HCT116 (cell line): Measurements from ENCODE around the gene GLT8D2. TPM values are rescaled to one million over a fixed set of nuclear protein-coding genes. Genes with fewer than 3 reads are reported as not detected.

ENCODE experiments used
- ATAC-seq: fragments of 200-7000 bp; cut with Tn5 transposase; 2 replicates; pipeline ENCODE4 v1.9.1; 2020; ENCODE audit warnings: mild to moderate bottlenecking, moderate library complexity
- BruUV-seq: library from RNA; stranded (reverse); fragments of 400-500 nt; replicated peaks from 2 replicates; lab custom pipeline; 2021; lab: Mats Ljungman, UMichigan
- CTCF ChIA-PET: fragments of 300-600 bp; sonication (Branson Sonifier 250); formaldehyde crosslinking; loops from one replicate; lab custom pipeline; 2021; ENCODE audit warnings: antibody characterized with exemption; lab: Charles Lee
- POLR2A ChIA-PET: fragments of 300-600, 350-600 bp; sonication (Branson Sonifier 250); formaldehyde crosslinking; loops from one replicate; lab custom pipeline; 2021; ENCODE audit warnings: antibody characterized with exemption; lab: Charles Lee
- RAD21 ChIA-PET, 2 experiments: fragments of 300-600 bp; sonication (Branson Sonifier 250); formaldehyde crosslinking; loops; one replicate each; lab custom pipeline; 2023; ENCODE audit warnings: low total read pairs in 2 of 2; ENCODE audit not compliant: uncharacterized antibody in 2 of 2, unreplicated experiment in 2 of 2, low non-redundant PET in 1 of 2; lab: Charles Lee
- DNase-seq: peaks from one replicate; pipeline ENCODE4 v3.0.0-alpha.2; 2010; ENCODE audit warnings: low read depth, low spot score
- H2AFZ ChIP-seq: fragments of 200-600 bp; shearing (Covaris generic), sonication (generic); 2 replicates; pipeline ENCODE4 v1.6.1; 2017; ENCODE audit warnings: low read depth, mixed run types, mixed read lengths, antibody characterized with exemption, low read length; ENCODE audit not compliant: poor library complexity, severe bottlenecking
- H3K27ac ChIP-seq: 2 replicates; pipeline ENCODE4 v1.5.1; 2012; ENCODE audit warnings: low read depth, low read length
- H3K27me3 ChIP-seq: fragments of 200-600 bp; sonication (generic); 2 replicates; pipeline ENCODE4 v1.6.1; 2016; ENCODE audit warnings: mixed run types, low read length, mixed read lengths; ENCODE audit not compliant: insufficient read depth
- H3K36me3 ChIP-seq, 2 experiments: fragments of 200-500 bp in 1 of 2; fragments of 200-600 bp in 1 of 2; sonication (Bioruptor generic) in 1 of 2; sonication (generic) in 1 of 2; 2 replicates each; pipeline versions ENCODE4 v1.5.1 to v1.6.1; 2014 to 2016; ENCODE audit warnings: low read length in 2 of 2, inconsistent platforms in 1 of 2, mixed read lengths in 1 of 2, mixed run types in 1 of 2; ENCODE audit not compliant: insufficient read depth in 2 of 2, control insufficient read depth in 1 of 2
- H3K4me1 ChIP-seq, 2 experiments: fragments of 200-600 bp in 1 of 2; sonication (generic) in 1 of 2; 2 replicates each; pipeline versions ENCODE4 v1.5.1 to v1.6.1; 2012 to 2017; ENCODE audit warnings: low read length in 2 of 2, inconsistent platforms in 1 of 2, mild to moderate bottlenecking in 1 of 2, mixed read lengths in 1 of 2, mixed run types in 1 of 2, moderate library complexity in 1 of 2; ENCODE audit not compliant: insufficient read depth in 2 of 2, control insufficient read depth in 1 of 2
- H3K4me2 ChIP-seq: fragments of 200-600 bp; sonication (generic); 2 replicates; pipeline ENCODE4 v1.6.1; 2017; ENCODE audit warnings: mixed run types, low read length, mixed read lengths
- H3K4me3 ChIP-seq, 2 experiments: fragments of 200-600 bp in 1 of 2; sonication (generic) in 1 of 2; replicated peaks in 1 of 2; 2 replicates each; pipeline ENCODE4 v1.5.1; 2011 to 2016; ENCODE audit warnings: low read length in 2 of 2, control low read depth in 1 of 2, low read depth in 1 of 2, mild to moderate bottlenecking in 1 of 2, mixed read lengths in 1 of 2, mixed run types in 1 of 2
- H3K79me2 ChIP-seq: fragments of 200-600 bp; sonication (generic); 2 replicates; pipeline ENCODE4 v1.6.1; 2017; ENCODE audit warnings: mild to moderate bottlenecking, mixed run types, low read length, moderate library complexity, mixed read lengths; ENCODE audit not compliant: insufficient read depth
- H3K9ac ChIP-seq: fragments of 200-600 bp; sonication (generic); 2 replicates; pipeline ENCODE4 v1.6.1; 2016; ENCODE audit warnings: low read length, mixed read lengths
- H3K9me2 ChIP-seq: fragments of 200-600 bp; sonication (generic), shearing (Covaris generic); 2 replicates; pipeline ENCODE4 v1.6.1; 2017; ENCODE audit warnings: mixed run types, mild to moderate bottlenecking, moderate library complexity; ENCODE audit not compliant: insufficient read depth
- H3K9me3 ChIP-seq, 2 experiments: fragments of 200-500 bp in 1 of 2; fragments of 200-600 bp in 1 of 2; sonication (Bioruptor generic) in 1 of 2; sonication (generic) in 1 of 2; 2 replicates each; pipeline ENCODE4 v1.6.1; 2014 to 2017; ENCODE audit warnings: low read length in 2 of 2, mixed read lengths in 2 of 2, inconsistent platforms in 1 of 2, low read depth in 1 of 2, mild to moderate bottlenecking in 1 of 2, mixed run types in 1 of 2, moderate library complexity in 1 of 2; ENCODE audit not compliant: control insufficient read depth in 1 of 2, insufficient read depth in 1 of 2
- H4K20me1 ChIP-seq: fragments of 200-600 bp; sonication (generic), shearing (Covaris generic); 2 replicates; pipeline ENCODE4 v1.6.1; 2017; ENCODE audit warnings: mixed run types, mild to moderate bottlenecking, moderate library complexity; ENCODE audit not compliant: insufficient read depth
- CEBPB ChIP-seq: IDR thresholded peaks from 2 replicates; pipeline ENCODE4 v1.6.1; 2012; ENCODE audit warnings: low read depth
- EGR1 ChIP-seq: IDR thresholded peaks from 2 replicates; pipeline ENCODE4 v1.6.1; 2012; ENCODE audit warnings: low read depth
- ELF1 ChIP-seq: IDR thresholded peaks from 2 replicates; pipeline ENCODE4 v1.6.1; 2012; ENCODE audit warnings: low read depth, borderline replicate concordance
- EZH2 ChIP-seq: fragments of 200-600 bp; sonication (generic); IDR thresholded peaks from 2 replicates; pipeline ENCODE4 v1.6.1; 2017; ENCODE audit warnings: antibody characterized with exemption, mixed run types
- JUND ChIP-seq: IDR thresholded peaks from 2 replicates; pipeline ENCODE4 v1.6.1; 2012
- POLR2A ChIP-seq: IDR thresholded peaks from 2 replicates; pipeline ENCODE4 v1.7.0; 2011; ENCODE audit warnings: borderline replicate concordance; ENCODE audit not compliant: insufficient read depth, insufficient read length; ENCODE audit errors: extremely low read depth
- RAD21 ChIP-seq: IDR thresholded peaks from 2 replicates; pipeline ENCODE4 v1.6.1; 2012; ENCODE audit warnings: low read depth, mild to moderate bottlenecking
- SIN3A ChIP-seq: IDR thresholded peaks from 2 replicates; pipeline ENCODE4 v1.6.1; 2012; ENCODE audit warnings: low read depth
- SP1 ChIP-seq: IDR thresholded peaks from 2 replicates; pipeline ENCODE4 v1.6.1; 2012; ENCODE audit warnings: low read depth
- SRF ChIP-seq: IDR thresholded peaks from 2 replicates; pipeline ENCODE4 v1.6.1; 2012; ENCODE audit warnings: low read depth
- TCF7L2 ChIP-seq: IDR thresholded peaks from 2 replicates; pipeline ENCODE4 v1.7.0; 2011; ENCODE audit warnings: borderline replicate concordance, inconsistent platforms; ENCODE audit not compliant: insufficient read depth, insufficient read length; ENCODE audit errors: extremely low read depth
- YY1 ChIP-seq: IDR thresholded peaks from 2 replicates; pipeline ENCODE4 v1.6.1; 2011; ENCODE audit warnings: low read length, low read depth, moderate library complexity, mild to moderate bottlenecking; ENCODE audit not compliant: insufficient replicate concordance; ENCODE audit errors: extremely low read depth
- ZFX ChIP-seq: fragments of 450-650 bp; IDR thresholded peaks from 2 replicates; pipeline ENCODE4 v1.6.1; 2017
- ZNF274 ChIP-seq: fragments of 200-500 bp; sonication (Bioruptor generic); IDR thresholded peaks from 2 replicates; pipeline ENCODE4 v1.6.1; 2014; ENCODE audit warnings: mild to moderate bottlenecking, low read depth, low read length, inconsistent platforms
- intact Hi-C: fragments of 100-400 bp; cut with micrococcal nuclease; formaldehyde crosslinking; loops from 2 replicates; pipeline ENCODE4 v1.10.0; 2022
- total RNA-seq: library from RNA; stranded (reverse); gene quantifications from one replicate; pipeline ENCODE4 v1.2.1, GENCODE V29; 2021; ENCODE audit not compliant: unreplicated experiment
- TF ChIP-seq, protein P1 (sequence below): IDR thresholded peaks from 2 replicates; pipeline ENCODE4 v1.6.1; 2012; ENCODE audit warnings: low read depth
- TF ChIP-seq, protein P2 (sequence below), 3 experiments: fragments of 200-600 bp in 1 of 3; sonication (generic) in 1 of 3; IDR thresholded peaks in 2 of 3; conservative IDR thresholded peaks in 1 of 3; 2 replicates each; pipeline ENCODE4 v1.5.1; 2012 to 2017; ENCODE audit warnings: low read depth in 2 of 3, low read length in 2 of 3, antibody characterized with exemption in 1 of 3, borderline replicate concordance in 1 of 3, control low read depth in 1 of 3, mild to moderate bottlenecking in 1 of 3, mixed read lengths in 1 of 3, mixed run types in 1 of 3, moderate library complexity in 1 of 3; ENCODE audit not compliant: insufficient read depth in 1 of 3
- TF ChIP-seq, protein P3 (sequence below): IDR thresholded peaks from 2 replicates; pipeline ENCODE4 v1.6.1; 2012
- TF ChIP-seq, protein P4 (sequence below): IDR thresholded peaks from 2 replicates; pipeline ENCODE4 v1.6.1; 2011; ENCODE audit warnings: mild to moderate bottlenecking, low read length, moderate library complexity; ENCODE audit not compliant: insufficient replicate concordance; ENCODE audit errors: extremely low read depth

GLT8D2 gene
- total RNA-seq, 1 experiment from 2014 or later: 4.8 TPM

DNA sequence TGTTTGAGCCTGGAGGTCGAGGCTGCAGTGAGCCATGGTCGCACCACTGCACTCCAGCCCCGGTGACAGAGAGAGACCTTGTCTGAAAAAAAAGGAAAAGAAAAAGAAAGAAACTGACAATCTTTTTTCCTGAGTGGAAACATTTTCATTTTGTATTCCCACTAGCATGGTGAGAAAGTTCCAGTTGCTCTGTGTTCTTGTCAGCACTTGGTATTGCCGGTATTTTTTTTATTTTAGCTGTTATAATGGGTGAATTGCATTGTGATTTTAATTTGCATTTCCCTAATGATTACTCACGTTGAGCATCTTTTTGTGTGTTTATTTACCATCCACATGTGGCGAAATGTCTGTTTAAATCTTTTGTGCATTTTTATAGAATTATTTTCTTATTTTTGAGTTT is 25.6 kb downstream of the GLT8D2 start:
- Histone ChIP-seq H3K36me3 (no peaks in the 10 kb centered on the region), H2AFZ (no peak overlapping the region), H3K9me3 (no peaks in the 10 kb centered on the region), H3K4me3 (no peak overlapping the region), H3K27ac (no peak overlapping the region), H3K4me1 (no peaks in the 10 kb centered on the region), H3K27me3 (peaks cover 5% of the 10 kb centered on the region; the same call in 1 of the 2 replicates), H3K9me2 (no peaks in the 10 kb centered on the region), H3K9ac (no peak overlapping the region), H4K20me1 (no peaks in the 10 kb centered on the region), H3K79me2 (no peaks in the 10 kb centered on the region), H3K4me2 (no peak overlapping the region)
- POLR2A ChIA-PET: no interaction called here
- intact Hi-C loops: no loop called here
- DNase-seq (no peak), ATAC-seq (no peak)
- TF ChIP-seq JUND (no peak), POLR2A (no peak), ELF1 (no peak), EZH2 (no peak), EGR1 (no peak), CEBPB (no peak), ZNF274 (no peak), SP1 (no peak), YY1 (no peak), ZFX (no peak), RAD21 (no peak), SIN3A (no peak), TCF7L2 (no peak), SRF (no peak)
- TF ChIP-seq, protein P1, sequence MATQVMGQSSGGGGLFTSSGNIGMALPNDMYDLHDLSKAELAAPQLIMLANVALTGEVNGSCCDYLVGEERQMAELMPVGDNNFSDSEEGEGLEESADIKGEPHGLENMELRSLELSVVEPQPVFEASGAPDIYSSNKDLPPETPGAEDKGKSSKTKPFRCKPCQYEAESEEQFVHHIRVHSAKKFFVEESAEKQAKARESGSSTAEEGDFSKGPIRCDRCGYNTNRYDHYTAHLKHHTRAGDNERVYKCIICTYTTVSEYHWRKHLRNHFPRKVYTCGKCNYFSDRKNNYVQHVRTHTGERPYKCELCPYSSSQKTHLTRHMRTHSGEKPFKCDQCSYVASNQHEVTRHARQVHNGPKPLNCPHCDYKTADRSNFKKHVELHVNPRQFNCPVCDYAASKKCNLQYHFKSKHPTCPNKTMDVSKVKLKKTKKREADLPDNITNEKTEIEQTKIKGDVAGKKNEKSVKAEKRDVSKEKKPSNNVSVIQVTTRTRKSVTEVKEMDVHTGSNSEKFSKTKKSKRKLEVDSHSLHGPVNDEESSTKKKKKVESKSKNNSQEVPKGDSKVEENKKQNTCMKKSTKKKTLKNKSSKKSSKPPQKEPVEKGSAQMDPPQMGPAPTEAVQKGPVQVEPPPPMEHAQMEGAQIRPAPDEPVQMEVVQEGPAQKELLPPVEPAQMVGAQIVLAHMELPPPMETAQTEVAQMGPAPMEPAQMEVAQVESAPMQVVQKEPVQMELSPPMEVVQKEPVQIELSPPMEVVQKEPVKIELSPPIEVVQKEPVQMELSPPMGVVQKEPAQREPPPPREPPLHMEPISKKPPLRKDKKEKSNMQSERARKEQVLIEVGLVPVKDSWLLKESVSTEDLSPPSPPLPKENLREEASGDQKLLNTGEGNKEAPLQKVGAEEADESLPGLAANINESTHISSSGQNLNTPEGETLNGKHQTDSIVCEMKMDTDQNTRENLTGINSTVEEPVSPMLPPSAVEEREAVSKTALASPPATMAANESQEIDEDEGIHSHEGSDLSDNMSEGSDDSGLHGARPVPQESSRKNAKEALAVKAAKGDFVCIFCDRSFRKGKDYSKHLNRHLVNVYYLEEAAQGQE: no peak
- TF ChIP-seq, protein P2, sequence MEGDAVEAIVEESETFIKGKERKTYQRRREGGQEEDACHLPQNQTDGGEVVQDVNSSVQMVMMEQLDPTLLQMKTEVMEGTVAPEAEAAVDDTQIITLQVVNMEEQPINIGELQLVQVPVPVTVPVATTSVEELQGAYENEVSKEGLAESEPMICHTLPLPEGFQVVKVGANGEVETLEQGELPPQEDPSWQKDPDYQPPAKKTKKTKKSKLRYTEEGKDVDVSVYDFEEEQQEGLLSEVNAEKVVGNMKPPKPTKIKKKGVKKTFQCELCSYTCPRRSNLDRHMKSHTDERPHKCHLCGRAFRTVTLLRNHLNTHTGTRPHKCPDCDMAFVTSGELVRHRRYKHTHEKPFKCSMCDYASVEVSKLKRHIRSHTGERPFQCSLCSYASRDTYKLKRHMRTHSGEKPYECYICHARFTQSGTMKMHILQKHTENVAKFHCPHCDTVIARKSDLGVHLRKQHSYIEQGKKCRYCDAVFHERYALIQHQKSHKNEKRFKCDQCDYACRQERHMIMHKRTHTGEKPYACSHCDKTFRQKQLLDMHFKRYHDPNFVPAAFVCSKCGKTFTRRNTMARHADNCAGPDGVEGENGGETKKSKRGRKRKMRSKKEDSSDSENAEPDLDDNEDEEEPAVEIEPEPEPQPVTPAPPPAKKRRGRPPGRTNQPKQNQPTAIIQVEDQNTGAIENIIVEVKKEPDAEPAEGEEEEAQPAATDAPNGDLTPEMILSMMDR (IDR thresholded peaks at IDR 0.05 in 2 of 3, conservative IDR thresholded peaks at IDR 0.05 in 1 of 3; ENCODE audit: borderline replicate concordance in 1 of 3, insufficient read depth in 1 of 3, low read depth in 2 of 3, low read length in 2 of 3): no peak
- TF ChIP-seq, protein P3, sequence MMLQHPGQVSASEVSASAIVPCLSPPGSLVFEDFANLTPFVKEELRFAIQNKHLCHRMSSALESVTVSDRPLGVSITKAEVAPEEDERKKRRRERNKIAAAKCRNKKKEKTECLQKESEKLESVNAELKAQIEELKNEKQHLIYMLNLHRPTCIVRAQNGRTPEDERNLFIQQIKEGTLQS: no peak
- TF ChIP-seq, protein P4, sequence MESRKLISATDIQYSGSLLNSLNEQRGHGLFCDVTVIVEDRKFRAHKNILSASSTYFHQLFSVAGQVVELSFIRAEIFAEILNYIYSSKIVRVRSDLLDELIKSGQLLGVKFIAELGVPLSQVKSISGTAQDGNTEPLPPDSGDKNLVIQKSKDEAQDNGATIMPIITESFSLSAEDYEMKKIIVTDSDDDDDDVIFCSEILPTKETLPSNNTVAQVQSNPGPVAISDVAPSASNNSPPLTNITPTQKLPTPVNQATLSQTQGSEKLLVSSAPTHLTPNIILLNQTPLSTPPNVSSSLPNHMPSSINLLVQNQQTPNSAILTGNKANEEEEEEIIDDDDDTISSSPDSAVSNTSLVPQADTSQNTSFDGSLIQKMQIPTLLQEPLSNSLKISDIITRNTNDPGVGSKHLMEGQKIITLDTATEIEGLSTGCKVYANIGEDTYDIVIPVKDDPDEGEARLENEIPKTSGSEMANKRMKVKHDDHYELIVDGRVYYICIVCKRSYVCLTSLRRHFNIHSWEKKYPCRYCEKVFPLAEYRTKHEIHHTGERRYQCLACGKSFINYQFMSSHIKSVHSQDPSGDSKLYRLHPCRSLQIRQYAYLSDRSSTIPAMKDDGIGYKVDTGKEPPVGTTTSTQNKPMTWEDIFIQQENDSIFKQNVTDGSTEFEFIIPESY: no peak
- RAD21 ChIA-PET: no interaction called here
- no TSS peak for BruUV-seq
- CTCF ChIA-PET: no interaction called here
